ENCODE results near the gene INTS6. TPM values are rescaled to one million over a fixed set of nuclear protein-coding genes. Genes with fewer than 3 reads are reported as not detected.

Gene INTS6
- total RNA-seq, 1 experiment from 2014 or later: 27.2 TPM

DNA sequence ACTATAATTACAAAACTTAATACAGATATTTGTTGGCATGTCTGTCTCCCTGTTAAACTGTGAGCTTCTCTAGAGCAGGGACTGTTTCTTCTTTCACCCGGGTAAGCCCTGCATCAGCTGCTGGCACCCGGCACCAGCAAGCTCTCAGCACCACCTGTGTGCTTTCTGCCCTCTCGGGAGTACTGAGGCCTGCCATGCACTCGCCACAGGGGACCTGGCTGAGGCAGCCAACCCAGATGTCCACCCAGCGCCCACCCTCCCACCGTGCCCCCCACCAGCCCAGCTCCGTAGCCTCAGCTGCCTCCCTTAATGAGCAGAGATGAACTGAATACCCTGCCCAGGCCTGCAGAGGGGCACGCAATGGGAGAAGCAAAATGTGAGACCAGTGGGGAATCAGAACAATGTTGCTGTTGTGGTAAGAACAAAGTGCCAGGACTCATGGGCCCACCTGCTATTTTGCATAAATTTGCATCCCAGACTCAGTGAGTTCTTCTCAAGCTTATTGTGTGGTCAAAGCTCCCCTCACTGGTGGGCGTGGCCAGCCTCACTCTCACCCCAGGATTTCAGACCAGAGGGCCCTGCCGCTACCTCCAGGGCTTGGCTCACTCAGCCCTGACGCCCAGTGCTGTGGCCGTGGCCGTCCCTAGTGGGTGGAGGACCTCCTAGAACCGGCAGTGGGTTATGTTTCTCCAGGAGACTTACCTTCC is 128.0 kb downstream of the INTS6 start (continued):
- TF ChIP-seq, protein P1, sequence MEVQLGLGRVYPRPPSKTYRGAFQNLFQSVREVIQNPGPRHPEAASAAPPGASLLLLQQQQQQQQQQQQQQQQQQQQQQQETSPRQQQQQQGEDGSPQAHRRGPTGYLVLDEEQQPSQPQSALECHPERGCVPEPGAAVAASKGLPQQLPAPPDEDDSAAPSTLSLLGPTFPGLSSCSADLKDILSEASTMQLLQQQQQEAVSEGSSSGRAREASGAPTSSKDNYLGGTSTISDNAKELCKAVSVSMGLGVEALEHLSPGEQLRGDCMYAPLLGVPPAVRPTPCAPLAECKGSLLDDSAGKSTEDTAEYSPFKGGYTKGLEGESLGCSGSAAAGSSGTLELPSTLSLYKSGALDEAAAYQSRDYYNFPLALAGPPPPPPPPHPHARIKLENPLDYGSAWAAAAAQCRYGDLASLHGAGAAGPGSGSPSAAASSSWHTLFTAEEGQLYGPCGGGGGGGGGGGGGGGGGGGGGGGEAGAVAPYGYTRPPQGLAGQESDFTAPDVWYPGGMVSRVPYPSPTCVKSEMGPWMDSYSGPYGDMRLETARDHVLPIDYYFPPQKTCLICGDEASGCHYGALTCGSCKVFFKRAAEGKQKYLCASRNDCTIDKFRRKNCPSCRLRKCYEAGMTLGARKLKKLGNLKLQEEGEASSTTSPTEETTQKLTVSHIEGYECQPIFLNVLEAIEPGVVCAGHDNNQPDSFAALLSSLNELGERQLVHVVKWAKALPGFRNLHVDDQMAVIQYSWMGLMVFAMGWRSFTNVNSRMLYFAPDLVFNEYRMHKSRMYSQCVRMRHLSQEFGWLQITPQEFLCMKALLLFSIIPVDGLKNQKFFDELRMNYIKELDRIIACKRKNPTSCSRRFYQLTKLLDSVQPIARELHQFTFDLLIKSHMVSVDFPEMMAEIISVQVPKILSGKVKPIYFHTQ (CRISPR knock-in tag; IDR thresholded peaks at IDR 0.05): no peak

DNA sequence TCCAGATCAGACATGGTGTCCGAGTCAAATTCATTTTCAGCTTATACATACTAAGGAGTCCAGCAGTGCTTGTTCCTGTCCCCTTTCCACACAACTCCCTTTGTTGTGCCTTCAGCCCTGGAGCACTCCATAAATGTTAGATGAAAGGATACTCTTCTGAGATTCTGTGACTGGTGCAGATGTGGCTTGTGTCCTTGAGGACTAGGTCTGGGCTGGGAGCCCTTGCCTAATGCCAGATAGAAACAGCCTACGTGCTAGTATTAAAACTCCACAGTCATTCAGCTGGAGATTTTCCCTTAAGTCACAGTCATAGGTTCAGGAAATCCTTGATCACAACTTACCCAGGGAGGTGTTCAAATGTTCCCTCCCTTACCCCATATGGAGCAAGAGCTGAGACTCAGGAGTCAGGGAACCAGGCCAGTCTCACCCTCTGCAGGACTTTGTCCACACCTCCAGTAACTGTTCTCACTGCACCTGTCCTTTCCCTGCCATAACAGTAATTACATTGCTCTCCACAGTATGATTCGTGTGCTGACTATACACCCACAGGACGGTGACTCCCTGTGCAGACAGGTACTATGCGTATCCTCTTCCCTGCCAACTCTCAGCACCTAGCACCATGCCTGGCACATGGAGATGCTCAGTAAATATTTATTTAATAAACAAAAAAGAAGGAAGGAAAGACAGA is 128.9 kb downstream of the INTS6 start:
- no peaks in the 10 kb centered on the region for H3K9me3 Mint-ChIP-seq
- ATAC-seq (no peak), DNase-seq (ENCODE audit: low spot score) (no peak)
- H3K27me3 Mint-ChIP-seq (ENCODE audit: low read depth): peaks cover 7% of the 10 kb centered on the region; the same call in 1 of the 2 replicates
- no peaks in the 10 kb centered on the region for H3K36me3 Mint-ChIP-seq
- ChIA-PET POLR2A (no interaction called here), CTCF (interaction anchor here (1.0 to 1.9 kb wide), 4 partner anchors 21 to 198 kb away, joined by 3 to 10 read pairs (median 4); no protein-coding TSS in a partner anchor)
- peaks cover 51% of the 10 kb centered on the region for H3K4me1 Mint-ChIP-seq
- no peak overlapping the region for H3K4me3 Mint-ChIP-seq
- TF ChIP-seq ZNF423 (CRISPR knock-in tag; IDR thresholded peaks at IDR 0.05): no peak
- TF ChIP-seq NFE2L1 (CRISPR knock-in tag; IDR thresholded peaks at IDR 0.05): no peak
- TF ChIP-seq ZNF232 (CRISPR knock-in tag; IDR thresholded peaks at IDR 0.05): no peak
- TF ChIP-seq, protein P2, sequence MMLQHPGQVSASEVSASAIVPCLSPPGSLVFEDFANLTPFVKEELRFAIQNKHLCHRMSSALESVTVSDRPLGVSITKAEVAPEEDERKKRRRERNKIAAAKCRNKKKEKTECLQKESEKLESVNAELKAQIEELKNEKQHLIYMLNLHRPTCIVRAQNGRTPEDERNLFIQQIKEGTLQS (CRISPR knock-in tag; conservative IDR thresholded peaks at IDR 0.05): no peak
- no peak for TF ChIP-seq GRHL2 (CRISPR knock-in tag; IDR thresholded peaks at IDR 0.05; ENCODE audit: insufficient replicate concordance, severe bottlenecking)
- TF ChIP-seq, protein P3, sequence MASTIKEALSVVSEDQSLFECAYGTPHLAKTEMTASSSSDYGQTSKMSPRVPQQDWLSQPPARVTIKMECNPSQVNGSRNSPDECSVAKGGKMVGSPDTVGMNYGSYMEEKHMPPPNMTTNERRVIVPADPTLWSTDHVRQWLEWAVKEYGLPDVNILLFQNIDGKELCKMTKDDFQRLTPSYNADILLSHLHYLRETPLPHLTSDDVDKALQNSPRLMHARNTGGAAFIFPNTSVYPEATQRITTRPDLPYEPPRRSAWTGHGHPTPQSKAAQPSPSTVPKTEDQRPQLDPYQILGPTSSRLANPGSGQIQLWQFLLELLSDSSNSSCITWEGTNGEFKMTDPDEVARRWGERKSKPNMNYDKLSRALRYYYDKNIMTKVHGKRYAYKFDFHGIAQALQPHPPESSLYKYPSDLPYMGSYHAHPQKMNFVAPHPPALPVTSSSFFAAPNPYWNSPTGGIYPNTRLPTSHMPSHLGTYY (CRISPR knock-in tag; IDR thresholded peaks at IDR 0.05): no peak
- TF ChIP-seq, protein P4, sequence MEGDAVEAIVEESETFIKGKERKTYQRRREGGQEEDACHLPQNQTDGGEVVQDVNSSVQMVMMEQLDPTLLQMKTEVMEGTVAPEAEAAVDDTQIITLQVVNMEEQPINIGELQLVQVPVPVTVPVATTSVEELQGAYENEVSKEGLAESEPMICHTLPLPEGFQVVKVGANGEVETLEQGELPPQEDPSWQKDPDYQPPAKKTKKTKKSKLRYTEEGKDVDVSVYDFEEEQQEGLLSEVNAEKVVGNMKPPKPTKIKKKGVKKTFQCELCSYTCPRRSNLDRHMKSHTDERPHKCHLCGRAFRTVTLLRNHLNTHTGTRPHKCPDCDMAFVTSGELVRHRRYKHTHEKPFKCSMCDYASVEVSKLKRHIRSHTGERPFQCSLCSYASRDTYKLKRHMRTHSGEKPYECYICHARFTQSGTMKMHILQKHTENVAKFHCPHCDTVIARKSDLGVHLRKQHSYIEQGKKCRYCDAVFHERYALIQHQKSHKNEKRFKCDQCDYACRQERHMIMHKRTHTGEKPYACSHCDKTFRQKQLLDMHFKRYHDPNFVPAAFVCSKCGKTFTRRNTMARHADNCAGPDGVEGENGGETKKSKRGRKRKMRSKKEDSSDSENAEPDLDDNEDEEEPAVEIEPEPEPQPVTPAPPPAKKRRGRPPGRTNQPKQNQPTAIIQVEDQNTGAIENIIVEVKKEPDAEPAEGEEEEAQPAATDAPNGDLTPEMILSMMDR (IDR thresholded peaks at IDR 0.05): no peak
- TF ChIP-seq MXD4 (CRISPR knock-in tag; IDR thresholded peaks at IDR 0.05; ENCODE audit: borderline replicate concordance): no peak
- no peak for TF ChIP-seq EMX1 (CRISPR knock-in tag; IDR thresholded peaks at IDR 0.05)
- no peak for TF ChIP-seq RORB (CRISPR knock-in tag; IDR thresholded peaks at IDR 0.05)
- 0 out of 2 replicates have a peak overlapping the region, but pooled peaks have one; percentile 2 for H3K27ac Mint-ChIP-seq

DNA sequence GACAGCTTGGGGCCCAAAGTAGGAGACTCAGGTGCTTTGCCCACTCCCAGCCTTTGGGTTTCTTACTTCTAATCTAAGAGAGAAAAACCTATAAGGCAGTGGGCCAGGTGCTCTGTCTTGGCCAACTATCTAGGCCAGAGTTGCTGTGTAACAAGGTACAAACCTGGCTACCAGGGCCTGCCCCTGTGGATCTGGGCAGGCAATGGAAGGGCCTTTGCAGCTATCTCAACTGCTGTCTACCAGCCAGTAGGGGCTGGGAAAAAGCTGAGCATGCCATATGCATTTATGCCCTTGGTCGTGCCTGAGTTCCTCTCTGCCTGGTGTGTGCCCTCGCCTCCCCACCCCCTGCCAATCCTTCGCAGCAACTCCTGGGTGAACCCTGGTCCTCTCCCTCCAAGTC is 130.0 kb downstream of the INTS6 start:
- DNase-seq (ENCODE audit: low spot score) (no peak), ATAC-seq (peak; percentile 46)
- no peak overlapping the region for H3K4me3 Mint-ChIP-seq
- no peaks in the 10 kb centered on the region for H3K9me3 Mint-ChIP-seq
- no peak overlapping the region for H3K27ac Mint-ChIP-seq
- CTCF ChIA-PET: interaction anchor here (1.0 to 1.4 kb wide), 2 partner anchors 14 to 112 kb away, joined by 3 read pairs; no protein-coding TSS in a partner anchor
- POLR2A ChIA-PET: interaction anchor here (0.9 kb wide), 1 partner anchor 23 kb away, joined by 3 read pairs; no protein-coding TSS in a partner anchor
- H3K27me3 Mint-ChIP-seq (ENCODE audit: low read depth): peaks cover 10% of the 10 kb centered on the region; the same call in 1 of the 2 replicates
- H3K36me3 Mint-ChIP-seq: no peaks in the 10 kb centered on the region
- H3K4me1 Mint-ChIP-seq: peaks cover 41% of the 10 kb centered on the region
- TF ChIP-seq ZBTB21 (CRISPR knock-in tag; IDR thresholded peaks at IDR 0.05; ENCODE audit: borderline replicate concordance) (no peak), ETV6 (CRISPR knock-in tag; IDR thresholded peaks at IDR 0.05) (no peak), GABPB1 (CRISPR knock-in tag; IDR thresholded peaks at IDR 0.05) (no peak), HMGA2 (CRISPR knock-in tag; IDR thresholded peaks at IDR 0.05) (no peak), TP53 (CRISPR knock-in tag; IDR thresholded peaks at IDR 0.05) (no peak), IRF2 (CRISPR knock-in tag; IDR thresholded peaks at IDR 0.05; ENCODE audit: borderline replicate concordance, low read depth) (no peak)
- TF ChIP-seq, protein P5, sequence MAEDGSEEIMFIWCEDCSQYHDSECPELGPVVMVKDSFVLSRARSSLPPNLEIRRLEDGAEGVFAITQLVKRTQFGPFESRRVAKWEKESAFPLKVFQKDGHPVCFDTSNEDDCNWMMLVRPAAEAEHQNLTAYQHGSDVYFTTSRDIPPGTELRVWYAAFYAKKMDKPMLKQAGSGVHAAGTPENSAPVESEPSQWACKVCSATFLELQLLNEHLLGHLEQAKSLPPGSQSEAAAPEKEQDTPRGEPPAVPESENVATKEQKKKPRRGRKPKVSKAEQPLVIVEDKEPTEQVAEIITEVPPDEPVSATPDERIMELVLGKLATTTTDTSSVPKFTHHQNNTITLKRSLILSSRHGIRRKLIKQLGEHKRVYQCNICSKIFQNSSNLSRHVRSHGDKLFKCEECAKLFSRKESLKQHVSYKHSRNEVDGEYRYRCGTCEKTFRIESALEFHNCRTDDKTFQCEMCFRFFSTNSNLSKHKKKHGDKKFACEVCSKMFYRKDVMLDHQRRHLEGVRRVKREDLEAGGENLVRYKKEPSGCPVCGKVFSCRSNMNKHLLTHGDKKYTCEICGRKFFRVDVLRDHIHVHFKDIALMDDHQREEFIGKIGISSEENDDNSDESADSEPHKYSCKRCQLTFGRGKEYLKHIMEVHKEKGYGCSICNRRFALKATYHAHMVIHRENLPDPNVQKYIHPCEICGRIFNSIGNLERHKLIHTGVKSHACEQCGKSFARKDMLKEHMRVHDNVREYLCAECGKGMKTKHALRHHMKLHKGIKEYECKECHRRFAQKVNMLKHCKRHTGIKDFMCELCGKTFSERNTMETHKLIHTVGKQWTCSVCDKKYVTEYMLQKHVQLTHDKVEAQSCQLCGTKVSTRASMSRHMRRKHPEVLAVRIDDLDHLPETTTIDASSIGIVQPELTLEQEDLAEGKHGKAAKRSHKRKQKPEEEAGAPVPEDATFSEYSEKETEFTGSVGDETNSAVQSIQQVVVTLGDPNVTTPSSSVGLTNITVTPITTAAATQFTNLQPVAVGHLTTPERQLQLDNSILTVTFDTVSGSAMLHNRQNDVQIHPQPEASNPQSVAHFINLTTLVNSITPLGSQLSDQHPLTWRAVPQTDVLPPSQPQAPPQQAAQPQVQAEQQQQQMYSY (CRISPR knock-in tag; IDR thresholded peaks at IDR 0.05): no peak
- TF ChIP-seq, protein P6, sequence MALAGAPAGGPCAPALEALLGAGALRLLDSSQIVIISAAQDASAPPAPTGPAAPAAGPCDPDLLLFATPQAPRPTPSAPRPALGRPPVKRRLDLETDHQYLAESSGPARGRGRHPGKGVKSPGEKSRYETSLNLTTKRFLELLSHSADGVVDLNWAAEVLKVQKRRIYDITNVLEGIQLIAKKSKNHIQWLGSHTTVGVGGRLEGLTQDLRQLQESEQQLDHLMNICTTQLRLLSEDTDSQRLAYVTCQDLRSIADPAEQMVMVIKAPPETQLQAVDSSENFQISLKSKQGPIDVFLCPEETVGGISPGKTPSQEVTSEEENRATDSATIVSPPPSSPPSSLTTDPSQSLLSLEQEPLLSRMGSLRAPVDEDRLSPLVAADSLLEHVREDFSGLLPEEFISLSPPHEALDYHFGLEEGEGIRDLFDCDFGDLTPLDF (CRISPR knock-in tag; IDR thresholded peaks at IDR 0.05): no peak
